NCI-H226 (cell line): ENCODE data around the gene CPZ.
A peak's percentile ranks its signal among the peaks of the same experiment; 100 is the strongest.

Source experiments
- DNase-seq: peaks from one replicate; pipeline ENCODE4 v3.0.0-alpha.2; 2015

CPZ gene

DNA sequence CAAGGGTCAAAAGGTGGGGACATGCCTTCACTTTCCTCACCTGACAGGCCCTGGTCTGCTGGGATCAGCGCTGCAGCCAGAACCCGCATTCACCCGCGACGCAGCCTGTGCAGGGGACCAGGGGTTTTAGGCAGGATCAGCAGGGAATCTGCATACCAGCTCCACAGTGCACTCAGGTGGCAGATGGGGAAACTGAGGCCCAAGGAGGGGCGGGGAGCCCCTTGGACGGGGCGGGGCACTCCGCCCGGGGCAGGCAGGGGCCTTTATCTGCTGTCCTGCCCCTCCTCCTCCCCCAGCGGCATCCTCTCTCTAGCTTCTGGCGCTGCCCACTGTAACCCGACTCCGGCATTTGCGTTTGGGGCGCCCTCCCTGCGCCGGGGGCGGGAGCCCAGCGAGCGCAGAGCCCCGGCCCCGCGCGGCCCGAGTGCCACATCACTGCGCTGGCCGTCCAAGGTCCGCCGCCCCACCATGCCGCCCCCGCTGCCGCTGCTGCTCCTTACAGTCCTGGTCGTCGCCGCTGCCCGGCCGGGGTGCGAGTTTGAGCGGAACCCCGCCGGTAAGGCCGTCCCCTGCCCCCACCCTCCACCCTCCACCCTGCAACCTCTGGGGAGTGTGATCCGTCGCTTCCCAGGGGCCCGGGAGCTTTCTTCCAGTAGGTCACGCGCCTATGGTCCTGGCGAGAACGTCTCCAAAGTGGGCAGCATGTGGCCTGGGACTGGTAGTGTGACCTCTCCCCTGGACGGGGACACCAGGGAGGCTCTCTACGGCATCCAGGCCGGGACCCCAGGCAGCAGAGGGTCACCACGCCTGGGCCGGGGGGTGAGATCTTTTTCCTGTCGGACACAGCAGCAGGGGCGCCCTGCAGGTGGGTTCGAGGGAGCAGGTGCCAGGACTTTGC, at the start of gene CPZ:
Gene CPZ (plus strand): TSS at position 400 of the 898 bp plus-strand sequence. CDS start 69 bp downstream, at position 469.
- peak; percentile 59 for DNase-seq

DNA sequence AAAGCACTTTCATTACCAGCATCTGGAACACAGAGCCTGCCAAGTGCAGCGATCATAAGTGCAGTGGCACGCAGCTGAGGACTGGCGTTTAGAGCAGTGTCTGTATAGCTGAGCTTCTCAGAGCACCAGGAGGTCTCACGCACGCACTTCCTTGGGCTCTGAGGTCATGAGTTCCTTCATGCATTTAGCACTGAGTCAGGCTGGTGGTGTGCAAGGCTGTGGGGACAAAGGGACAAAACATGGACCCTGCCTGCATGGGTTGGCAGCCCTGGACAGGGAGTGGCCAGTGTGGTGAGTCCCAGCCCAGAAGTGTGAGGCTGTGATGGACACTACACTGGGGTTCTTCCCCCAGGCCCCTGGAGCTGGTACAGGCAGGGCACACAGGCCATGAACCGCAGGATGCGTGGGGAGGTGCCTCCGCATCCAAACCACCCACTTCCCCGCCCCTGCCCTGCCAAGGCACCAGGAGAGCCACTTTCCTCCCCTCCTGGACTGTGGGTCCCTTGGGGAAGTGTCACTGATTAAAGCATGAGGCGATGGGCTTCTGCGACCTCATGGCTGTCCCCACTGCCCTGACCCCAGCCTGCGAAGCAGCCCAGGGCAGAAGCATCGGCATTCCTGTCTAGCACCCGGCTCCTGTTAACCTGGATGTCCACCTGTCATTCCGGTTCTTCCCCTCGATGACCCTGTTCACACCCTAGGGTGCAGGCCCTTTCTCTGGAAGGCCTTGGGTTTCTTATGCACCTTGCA, 49.6 kb upstream of the CPZ start:
- DNase-seq: no peak

DNA sequence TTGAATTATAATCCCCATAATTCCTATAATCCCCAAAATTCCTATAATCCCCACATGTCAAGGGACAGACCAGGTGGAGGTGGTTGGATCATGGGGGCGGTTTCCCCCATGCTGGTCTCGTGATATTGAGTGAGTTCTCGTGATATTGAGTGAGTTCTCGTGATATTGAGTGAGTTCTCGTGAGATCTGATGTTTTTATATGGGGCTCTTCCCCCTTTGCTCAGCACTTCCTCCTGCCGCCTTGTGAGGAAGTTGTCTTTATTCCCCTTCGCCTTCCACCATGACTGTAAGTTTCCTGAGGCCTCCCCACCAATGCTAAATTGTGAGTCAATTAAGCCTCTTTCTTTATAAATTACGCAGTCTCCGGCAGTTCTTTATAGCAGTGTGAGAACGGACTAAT, 48.9 kb upstream of the CPZ start:
- no peak for DNase-seq

DNA sequence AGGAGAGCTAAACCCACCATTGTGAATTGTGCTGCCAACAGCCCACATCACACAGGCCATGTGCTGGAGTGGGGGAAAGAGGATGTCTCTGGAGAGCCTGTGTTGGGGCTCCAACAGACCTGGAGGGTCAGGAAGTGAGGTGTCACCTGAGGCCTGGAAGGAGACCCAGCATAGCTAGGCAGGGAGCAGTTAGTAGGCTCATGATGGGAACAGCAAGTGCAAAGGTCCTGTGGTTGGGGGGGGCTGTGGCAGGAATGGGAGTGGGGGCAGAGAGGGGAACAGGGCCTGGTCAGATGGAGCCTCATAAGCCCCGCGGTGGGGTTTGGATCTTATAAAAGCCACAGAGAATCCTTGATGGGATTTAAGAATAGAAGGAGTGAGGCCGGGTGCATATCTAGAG, 48.3 kb upstream of the CPZ start:
- DNase-seq: no peak

DNA sequence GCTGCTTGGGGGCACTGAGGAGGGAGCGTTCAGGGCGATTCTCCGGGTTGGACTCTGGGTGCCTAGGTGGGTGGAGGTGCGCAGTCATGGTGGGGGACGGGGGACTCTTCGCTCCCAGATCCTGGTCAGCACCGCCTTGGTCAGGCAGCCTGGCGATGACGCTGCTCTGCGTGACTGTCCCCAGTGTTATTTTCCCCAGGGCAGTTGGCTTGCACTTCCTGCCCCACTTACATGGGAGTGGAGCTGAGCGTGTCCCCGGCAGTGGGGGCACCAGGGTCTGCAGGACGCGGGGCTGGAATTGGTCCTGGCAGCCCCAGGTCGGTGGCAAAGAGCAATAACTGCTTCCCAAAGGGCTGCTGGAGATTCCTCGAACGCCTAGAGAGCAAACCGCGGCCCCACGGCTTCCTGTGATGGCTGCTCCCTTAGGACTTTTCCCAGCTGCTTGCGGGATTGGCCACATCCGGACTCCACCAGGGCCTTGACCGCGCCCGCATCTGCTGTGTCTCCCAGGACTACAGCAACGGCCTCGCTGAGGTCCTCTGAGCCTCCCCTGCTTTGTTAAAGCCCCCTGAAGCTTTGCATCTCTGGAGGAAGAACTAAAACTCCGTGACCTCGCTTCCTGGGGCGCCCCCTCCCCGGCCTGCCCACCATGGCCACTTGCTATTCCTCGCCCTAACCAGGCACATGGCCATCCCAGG, 47.7 kb upstream of the CPZ start:
- no peak for DNase-seq

DNA sequence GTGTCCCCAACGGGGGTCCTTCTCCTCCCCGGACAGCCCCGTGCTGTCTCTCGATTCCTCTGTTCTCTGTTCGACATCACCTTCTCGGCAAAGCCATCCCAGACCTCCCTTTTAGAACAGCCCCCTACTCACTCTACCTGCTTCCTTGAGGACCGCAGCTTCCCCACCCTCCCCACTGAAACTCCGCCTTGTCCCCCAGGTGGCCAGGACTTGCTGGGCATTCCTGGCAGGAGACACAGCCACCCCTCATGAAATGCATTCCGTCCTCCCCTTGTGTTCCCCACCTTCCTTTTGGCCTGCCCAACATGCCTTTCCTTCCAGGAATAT, 47.2 kb upstream of the CPZ start:
- no peak for DNase-seq

DNA sequence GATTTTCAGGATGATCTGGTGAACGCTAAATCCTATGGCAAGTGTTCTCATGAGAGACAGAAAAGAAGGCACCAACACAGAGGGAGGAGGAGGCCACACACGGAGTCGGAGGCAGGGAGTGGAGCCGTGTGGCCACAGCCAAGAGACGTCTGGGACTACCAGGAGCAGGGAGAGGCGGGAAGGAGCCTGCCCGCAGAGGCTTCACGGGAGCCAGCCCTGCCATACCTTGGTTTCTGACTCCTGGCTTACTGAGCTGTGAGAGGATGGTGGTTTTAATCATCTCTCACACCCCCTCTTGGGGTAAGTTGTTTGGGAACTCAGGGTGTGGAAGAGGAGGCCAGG, 45.8 kb upstream of the CPZ start:
- no peak for DNase-seq

DNA sequence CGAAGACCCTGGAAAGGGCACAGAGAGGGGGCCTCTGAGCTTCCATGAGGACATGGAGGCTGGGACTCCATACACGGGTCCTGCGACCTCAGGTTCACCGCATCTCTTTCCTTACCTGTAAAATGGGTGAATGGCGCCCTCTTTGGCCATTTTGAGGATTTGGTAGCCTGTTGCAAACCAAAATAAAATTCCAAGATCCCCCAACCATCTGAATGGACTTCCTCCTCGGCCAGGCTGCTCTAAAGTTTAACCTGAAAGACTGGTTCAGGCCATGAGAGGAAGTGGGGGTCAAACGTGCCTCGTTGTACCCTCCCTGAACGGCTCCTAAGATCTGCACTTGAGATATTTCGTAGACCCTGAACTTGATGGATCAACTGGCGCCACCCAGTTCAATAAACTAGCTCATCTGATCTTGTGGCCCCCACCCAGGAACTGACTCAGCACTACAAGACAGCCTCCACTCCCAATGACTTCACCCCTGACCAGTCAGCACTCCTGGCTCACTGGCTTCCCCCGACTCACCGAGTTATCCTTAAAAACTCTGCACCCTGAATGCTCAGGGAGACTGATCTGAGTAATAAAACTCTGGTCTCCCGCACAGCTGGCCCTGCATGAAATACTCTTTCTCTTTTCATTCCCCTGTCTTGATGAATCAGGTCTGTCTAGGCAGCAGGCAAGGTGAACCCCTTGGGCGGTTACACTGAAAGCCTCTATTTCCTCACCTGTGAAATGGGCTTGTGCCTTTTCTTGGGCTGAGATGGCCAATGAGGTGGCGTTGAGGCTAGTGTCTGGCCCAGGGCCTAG, 45.3 kb upstream of the CPZ start:
- peak; percentile 80 for DNase-seq

DNA sequence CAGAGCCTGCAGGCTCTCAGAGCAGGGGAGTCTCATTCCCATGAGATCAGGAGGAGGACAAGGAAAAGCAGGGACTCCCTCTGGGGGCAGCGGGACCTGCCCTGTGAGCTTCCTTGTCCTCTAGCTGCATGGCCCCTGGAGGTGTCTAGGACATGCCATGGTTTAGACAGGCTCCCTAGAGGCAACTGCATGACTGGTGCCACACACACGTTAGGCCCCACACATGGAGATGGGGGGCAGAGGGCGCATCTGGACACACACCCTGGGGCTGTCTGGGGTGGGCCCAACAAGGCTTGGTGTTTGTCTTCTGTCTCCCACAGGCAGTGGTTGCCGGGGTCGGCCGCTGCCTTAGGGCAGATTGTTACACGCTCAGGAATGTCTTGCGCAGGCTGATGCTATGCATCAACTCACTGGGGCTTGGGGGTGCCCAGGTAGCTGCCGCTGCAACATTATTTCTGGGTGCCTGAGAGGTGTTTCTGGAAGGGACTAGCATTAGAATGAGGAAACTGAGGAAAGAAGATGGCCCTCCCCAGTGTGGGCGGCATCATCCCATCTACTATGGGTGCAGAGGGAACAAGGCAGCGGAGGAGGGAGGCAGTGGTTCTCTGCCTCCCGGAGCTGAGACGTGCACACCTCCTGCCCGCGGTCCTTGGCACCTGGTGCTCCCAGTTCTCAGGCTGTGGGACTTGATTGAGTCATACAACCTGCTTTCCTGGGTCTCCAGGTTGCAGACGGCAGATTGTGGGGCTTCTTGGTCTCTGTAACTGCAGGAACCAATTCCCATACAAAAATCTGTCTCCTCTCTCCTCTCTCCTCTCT, 44.4 kb upstream of the CPZ start:
- peak; percentile 54 for DNase-seq

DNA sequence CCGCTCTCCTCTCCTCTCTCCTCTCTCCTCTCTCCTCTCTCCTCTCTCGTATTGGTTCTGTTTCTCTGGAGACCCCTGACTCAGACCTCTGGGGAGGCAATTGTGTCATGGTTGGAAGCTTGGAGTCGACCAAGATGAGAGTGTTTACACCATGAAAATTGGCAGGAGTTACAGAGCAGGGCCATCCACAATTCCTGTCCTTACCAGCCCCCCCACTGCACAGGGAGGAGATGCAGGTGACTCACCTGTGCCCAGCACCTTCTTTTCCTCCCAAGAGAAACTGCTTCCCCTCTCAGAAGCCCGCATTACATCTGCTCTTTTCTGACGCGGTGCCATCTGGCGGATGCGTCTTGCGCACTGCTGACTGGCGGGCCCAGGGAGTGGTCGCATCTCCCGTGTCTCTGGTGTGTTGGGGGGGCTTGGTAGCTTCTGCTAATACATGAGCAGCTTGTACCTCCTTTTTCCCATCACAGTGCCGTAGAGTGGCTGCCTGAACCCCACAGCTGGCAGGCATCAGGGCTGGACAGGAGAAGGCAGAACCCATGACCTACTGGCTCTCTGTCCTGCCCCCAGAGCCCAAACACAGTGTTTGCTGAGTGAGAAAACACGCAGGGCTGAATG, 43.7 kb upstream of the CPZ start:
- no peak for DNase-seq

DNA sequence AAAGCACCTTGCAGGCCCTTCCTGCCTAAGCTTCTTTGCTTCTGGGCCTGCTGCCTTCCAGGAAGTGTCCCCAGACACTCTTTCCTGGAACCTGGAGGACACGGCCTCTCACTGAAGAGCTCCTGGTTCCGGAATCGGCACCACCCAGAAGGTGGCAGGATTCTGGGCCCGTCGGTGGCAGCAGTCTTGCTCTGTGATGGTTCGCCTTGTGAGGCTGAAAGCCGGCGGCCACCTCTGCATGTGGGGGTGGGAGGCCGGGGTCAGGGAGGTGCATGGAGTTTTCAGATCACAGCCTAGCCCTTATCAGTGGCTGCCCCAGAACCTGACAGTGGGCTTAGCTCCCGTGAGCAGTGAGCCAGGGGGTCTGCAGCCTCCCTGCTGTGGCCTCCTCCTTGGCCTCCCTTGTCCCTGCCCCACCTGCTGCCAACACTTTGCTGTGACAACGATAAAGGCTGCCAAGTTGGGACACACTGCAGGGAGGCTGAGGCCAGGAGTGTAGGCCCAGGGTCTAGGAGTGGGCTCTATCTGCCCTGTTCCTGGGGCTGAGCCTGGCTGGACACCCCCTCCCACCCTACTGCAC, 43.1 kb upstream of the CPZ start:
- DNase-seq: no peak

DNA sequence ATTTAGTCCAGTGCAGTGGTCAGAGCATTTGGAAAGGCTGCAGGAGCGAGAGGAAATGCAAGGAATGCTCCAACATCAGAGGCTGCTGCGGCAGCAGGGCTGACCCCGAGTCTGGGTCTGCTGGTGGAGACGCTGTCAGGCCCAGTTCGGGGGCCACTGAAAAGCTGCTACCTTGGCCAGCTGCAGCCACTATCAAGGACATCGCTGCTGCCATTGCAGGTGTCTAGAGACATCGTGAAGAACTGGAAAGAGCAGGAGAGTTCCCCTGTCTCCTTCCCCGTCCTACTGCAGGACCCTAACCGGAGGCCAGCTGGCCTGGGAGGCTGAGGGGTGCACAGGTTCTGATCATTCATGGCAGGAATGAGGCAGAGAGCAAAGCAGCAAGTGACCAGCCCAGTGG, 41.9 kb upstream of the CPZ start:
- no peak for DNase-seq

DNA sequence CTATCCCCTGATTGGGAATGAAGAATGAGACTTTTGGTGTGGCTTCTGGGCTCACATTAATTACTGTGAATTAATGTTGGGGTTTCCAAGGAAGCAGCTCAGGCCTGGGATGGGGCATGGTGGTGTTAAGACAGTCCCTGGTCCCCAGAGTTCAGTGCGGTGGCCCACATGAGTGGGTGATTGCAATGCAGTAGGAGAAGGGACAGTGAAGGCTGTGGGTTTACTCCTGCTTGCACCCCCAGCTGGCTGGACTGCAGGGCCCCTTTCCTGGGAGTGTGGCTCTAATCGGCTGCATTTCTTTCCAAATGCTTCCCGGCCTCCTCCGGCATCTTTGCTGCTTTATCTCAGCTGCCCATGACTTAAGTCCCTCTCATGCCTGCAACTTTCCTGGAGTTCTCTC, 40.5 kb upstream of the CPZ start:
- no peak for DNase-seq

DNA sequence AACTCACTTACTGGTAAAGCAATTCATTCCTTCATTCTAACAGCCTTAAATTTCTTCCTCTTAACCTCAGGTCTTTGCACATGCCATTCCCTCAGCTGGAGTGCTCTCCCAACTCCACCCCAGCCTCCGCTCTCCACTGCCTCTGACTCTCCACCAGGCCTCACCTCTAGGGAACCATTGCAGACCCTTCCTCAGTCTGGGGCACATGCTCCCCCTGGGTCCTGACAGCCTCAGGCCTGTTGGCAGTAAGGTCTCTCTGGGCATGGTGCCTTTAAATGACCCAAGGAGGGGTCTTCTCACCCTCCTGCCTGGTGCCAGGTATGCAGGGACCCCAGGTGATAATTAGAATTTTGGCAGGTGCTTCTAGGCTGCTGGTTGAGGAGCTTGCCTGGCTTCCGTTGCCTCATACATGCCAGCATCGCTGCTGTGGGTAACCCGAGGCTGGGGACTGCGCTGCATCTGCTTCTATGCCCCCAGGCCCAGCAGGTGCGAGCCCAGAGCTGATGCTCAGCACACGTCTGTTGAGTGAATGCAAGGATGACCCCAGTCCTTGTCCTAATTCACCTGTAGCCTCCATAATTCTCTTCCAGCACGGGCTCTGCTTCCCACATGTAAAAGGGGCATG, 39.9 kb upstream of the CPZ start:
- no peak for DNase-seq

DNA sequence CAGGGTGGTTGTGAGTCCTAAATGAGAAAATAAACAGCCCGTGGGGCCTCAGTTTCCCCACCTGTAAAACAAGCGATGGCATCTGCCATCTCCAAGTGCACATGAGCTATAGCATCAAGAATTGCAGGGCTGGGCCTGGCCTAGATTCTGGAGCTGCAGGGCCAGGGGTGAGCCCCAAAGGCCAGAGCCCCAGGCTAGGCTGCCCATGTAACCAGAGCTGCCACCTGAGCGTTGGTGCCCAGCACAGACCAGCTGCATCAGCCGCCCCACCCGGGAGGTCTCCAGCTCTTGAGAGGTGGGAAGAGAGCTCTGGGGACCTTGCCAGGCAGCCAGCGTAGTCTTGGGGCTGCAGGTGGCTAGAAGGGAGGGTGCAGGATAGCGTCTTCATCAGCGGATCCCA, 39.3 kb upstream of the CPZ start:
- no peak for DNase-seq

DNA sequence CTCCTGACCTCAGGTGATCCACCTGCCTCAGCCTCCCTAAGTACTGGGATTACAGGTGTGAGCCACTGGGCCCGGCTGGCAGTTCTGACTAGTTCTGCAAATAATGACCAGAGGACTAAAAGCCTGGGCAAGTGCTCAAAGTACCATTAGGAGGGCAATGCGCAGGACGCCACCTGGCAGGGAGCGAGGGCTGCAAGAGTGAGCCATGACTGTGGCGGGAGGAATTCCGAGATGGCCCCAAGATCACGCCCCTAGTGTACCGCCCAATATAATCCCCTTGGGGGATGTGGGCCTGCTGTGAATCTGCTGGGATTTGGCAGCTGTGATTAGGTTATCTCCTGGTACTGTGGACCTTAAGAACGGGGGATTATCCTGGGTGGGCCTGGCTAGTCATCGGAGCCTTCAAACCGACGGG, 38.6 kb upstream of the CPZ start:
- DNase-seq: no peak

DNA sequence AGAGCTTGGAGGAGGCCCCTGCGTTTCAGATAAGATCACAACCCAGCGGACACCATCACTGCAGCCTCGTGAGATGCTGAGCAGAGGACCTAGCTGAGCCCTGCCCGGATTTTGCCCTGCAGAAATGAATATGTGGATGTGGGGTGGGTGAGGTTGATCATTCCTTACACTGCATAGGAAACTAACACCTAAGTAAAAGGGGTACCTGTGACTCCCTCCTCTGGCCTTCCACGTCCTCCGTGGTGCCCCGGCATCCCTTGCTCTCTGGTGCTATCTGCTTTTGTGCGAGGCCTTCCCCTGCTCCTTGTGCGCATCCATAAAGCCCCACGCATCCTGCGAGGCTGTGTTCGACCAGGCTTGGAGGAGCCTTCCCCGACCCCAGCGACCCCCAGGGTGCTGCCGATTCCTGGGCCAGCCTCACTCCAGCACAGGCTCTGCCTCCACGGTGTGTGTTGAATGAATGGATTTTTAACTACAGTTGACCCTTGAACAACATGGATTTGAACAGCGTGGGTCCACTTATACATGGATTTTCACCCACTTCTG, 37.9 kb upstream of the CPZ start:
- DNase-seq: no peak

DNA sequence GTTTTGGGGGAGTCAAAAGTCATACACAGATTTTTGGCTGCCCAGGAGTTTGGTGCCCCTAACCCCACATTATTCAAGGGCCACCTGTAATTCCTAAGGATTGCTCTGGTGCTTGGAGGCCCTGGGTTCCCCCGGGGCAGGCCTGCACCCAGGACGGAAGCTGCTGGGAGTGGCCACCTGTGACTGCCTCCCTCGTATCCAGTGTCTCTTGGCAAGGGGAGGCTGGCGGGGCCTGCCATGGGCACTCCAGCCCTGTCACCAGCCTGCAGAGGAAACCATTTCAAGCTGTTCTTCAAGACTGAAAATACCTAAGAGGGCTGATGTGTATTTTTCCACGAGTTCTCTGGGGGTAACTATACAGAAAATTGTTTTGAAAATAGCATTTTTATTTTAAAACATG, 36.8 kb upstream of the CPZ start:
- no peak for DNase-seq

DNA sequence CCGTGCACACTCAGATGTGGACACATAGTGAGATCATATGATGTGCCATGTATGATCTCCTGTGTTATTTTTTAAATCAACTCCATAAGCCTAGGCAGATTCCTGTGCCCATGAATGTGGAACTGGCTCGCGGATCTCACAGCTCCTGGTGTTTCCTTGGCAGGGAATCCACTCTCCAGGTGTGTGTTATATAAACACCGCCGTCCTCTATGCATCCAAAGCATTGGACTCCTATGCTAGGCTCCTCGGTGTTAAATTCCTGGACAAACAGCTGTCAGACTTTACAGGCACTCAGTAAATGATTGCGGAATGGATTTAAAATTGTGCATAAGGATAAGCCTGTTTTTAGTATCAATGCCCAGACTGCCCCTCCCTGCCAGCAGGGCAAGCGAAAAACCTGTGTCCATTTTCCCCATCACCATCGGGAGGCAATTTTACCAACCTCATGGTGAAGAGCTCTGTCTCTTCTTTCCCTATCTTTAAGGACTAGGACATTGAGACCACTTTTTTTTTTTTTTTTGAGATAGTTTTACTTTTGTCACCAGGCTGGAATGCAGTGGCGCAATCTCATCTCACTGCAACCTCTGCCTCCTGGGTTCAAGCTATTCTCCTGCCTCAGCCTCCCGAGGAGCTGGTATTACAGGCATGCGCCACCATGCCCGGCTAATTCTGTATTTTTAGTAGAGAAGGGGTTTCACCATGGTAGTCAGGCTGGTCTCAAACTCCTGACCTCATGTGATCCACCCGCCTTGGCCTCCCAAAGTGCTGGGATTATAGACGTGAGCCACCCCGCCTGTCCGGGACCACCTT, 36.0 kb upstream of the CPZ start:
- DNase-seq: no peak
